Cardiac fibroblast (primary cell): ENCODE results near the gene CARD19.

Experiments
- DNase-seq, 2 donors: peaks; one replicate each; pipeline versions ENCODE4 v3.0.0 to v3.0.0-alpha.2; 2010; ENCODE audit warnings: low read depth in 2 of 2
- H3K4me3 ChIP-seq, 2 donors: replicated peaks in 1 of 2; 1 replicate in 1 of 2; 2 replicates in 1 of 2; pipeline ENCODE4 v1.5.1; 2011; ENCODE audit warnings: low read depth in 2 of 2, low read length in 2 of 2, mild to moderate bottlenecking in 2 of 2, moderate library complexity in 1 of 2
- CTCF ChIP-seq: IDR thresholded peaks from one replicate; pipeline ENCODE4 v1.5.1; 2011; ENCODE audit warnings: low read depth, mild to moderate bottlenecking, low read length, inconsistent platforms

Gene CARD19

GRCh38 chr9:93105620-93106019, 9.6 kb downstream of the CARD19 start:
- no peak for DNase-seq
- no peak overlapping the region for H3K4me3 ChIP-seq
- TF ChIP-seq CTCF: no peak

DNA sequence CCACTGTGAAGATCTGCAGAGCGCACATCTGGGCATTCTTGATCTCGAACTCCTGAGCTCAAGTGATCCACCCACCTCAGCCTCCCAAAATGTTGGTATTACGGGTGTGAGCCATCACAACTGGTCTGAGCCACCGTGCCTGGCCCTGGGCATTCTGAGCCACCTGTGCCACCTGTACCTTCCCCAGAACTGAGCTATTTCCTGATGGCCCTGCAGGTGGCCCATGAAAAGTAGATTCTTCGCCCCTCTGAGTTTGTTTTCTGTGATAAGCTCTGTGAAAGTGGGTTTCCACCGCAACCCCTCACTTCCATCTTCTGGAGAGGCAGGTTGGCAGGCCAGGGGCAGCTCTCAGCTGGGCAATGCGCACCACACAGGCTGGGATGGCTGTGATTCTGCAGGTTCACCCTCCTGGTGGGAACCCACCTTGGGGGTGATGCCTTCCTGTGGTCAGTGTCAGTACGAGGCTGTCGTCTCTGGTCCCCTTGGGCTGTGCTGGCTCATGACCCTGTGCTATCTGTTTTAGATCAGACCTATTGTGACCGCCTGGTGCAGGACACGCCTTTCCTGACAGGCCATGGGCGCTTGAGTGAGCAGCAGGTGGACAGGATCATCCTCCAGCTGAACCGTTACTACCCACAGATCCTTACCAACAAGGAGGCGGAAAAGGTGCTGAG, 11.3 kb downstream of the CARD19 start:
- TF ChIP-seq CTCF: no peak
- DNase-seq: no peak

DNA sequence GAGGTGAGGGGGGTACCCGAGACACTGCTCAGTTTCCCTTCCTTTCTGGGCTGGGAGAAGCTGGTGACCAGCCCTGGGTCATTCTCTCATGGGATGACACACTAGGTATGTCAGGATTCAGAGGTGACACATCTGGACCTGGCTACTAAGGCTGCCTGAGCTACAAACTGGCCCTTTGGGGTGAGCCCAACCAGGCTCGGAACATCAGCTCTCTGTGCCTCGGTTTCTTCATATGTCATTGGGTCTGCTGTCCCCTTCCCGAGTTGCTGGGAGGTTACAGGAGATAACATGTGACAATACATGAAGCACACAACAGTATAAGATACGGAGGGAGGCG, 11.8 kb downstream of the CARD19 start:
- no peak for TF ChIP-seq CTCF

More for the DNA sequence above, 11.3 kb downstream of the CARD19 start:
- H3K4me3 ChIP-seq: no peak overlapping the region

GRCh38 chr9:93108291-93109041, 12.4 kb downstream of the CARD19 start:
- H3K4me3 ChIP-seq: no peak overlapping the region
- DNase-seq: no peak
- TF ChIP-seq CTCF: no peak

More for the DNA sequence above, 11.8 kb downstream of the CARD19 start:
- DNase-seq: no peak
- no peak overlapping the region for H3K4me3 ChIP-seq

GRCh38 chr9:93110311-93110855, 14.4 kb downstream of the CARD19 start:
- H3K4me3 ChIP-seq: no peak overlapping the region
- TF ChIP-seq CTCF: no peak
- no peak for DNase-seq

DNA sequence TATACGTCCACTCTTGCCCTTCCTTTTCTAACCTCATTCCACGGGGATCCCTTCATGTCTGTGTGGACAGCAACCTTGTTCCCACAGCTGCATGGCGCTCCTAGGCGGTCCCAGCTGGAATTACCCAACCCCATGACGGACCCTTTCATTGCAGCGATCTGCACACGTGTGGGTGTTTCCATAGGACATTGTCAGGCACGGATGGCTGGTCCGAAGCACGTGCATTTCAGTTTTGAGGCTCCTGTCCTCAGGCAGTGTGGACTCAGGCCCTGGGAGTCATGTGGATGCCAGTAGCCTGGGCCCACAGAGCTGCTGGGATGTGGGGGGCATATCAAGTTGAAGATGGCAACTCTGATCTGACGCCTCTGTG, 15.0 kb downstream of the CARD19 start:
- no peak overlapping the region for H3K4me3 ChIP-seq
- DNase-seq: no peak
- TF ChIP-seq CTCF: no peak
